ENCODE data around the gene ART1.

Gene ART1

GRCh38 chr11:3700410-3700809, 55.5 kb downstream of the ART1 start:
- TF ChIP-seq, protein P1, sequence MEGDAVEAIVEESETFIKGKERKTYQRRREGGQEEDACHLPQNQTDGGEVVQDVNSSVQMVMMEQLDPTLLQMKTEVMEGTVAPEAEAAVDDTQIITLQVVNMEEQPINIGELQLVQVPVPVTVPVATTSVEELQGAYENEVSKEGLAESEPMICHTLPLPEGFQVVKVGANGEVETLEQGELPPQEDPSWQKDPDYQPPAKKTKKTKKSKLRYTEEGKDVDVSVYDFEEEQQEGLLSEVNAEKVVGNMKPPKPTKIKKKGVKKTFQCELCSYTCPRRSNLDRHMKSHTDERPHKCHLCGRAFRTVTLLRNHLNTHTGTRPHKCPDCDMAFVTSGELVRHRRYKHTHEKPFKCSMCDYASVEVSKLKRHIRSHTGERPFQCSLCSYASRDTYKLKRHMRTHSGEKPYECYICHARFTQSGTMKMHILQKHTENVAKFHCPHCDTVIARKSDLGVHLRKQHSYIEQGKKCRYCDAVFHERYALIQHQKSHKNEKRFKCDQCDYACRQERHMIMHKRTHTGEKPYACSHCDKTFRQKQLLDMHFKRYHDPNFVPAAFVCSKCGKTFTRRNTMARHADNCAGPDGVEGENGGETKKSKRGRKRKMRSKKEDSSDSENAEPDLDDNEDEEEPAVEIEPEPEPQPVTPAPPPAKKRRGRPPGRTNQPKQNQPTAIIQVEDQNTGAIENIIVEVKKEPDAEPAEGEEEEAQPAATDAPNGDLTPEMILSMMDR (IDR thresholded peaks at IDR 0.05; ENCODE audit: insufficient read depth, low read depth, low read length, missing control alignments): no peak
- no peak for DNase-seq (ENCODE audit: low read depth)
- H3K4me3 ChIP-seq (ENCODE audit: low read depth, low read length): no peak overlapping the region

DNA sequence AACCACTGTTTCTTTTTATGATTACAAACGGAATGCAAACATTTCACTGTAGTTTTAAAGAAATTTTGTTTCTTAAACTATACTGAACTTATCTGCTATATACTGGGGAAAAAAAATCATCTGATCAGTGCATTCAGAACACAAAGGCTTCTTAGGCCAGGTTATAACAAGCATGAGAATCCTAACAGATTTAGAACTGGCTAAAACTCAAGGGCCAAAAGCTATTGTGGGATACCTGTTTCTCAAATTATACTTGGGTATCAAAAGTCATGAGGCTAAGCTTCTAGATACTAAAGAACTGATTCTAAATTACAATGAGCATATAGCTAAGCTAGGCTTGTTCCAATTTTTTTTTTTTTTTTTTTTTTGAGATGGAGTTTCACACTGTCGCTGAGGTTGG, 56.0 kb downstream of the ART1 start:
- DNase-seq (ENCODE audit: low read depth): no peak
- no peak overlapping the region for H3K4me3 ChIP-seq (ENCODE audit: low read depth, low read length)
- TF ChIP-seq, protein P1 (IDR thresholded peaks at IDR 0.05; ENCODE audit: insufficient read depth, low read depth, low read length, missing control alignments): no peak

GRCh38 chr11:3703383-3703782, 58.5 kb downstream of the ART1 start:
- TF ChIP-seq, protein P1 (IDR thresholded peaks at IDR 0.05; ENCODE audit: insufficient read depth, low read depth, low read length, missing control alignments): no peak
- DNase-seq (ENCODE audit: low read depth): no peak
- H3K4me3 ChIP-seq (ENCODE audit: low read depth, low read length): no peak overlapping the region

- DNase-seq (ENCODE audit: low read depth): no peak
- H3K4me3 ChIP-seq (ENCODE audit: low read depth, low read length): no peak overlapping the region
- TF ChIP-seq, protein P1 (IDR thresholded peaks at IDR 0.05; ENCODE audit: insufficient read depth, low read depth, low read length, missing control alignments): no peak
Observed at GRCh38 chr11:3707176-3707575, 62.2 kb downstream of the ART1 start.

GRCh38 chr11:3709977-3710376, 65.0 kb downstream of the ART1 start:
- no peak for DNase-seq (ENCODE audit: low read depth)
- TF ChIP-seq, protein P1 (IDR thresholded peaks at IDR 0.05; ENCODE audit: insufficient read depth, low read depth, low read length, missing control alignments): no peak
- H3K4me3 ChIP-seq (ENCODE audit: low read depth, low read length): no peak overlapping the region

- DNase-seq (ENCODE audit: low read depth): no peak
- TF ChIP-seq, protein P1 (IDR thresholded peaks at IDR 0.05; ENCODE audit: insufficient read depth, low read depth, low read length, missing control alignments): no peak
- no peak overlapping the region for H3K4me3 ChIP-seq (ENCODE audit: low read depth, low read length)
Observed at GRCh38 chr11:3710485-3711259, 65.7 kb downstream of the ART1 start.

GRCh38 chr11:3712274-3712673, 67.3 kb downstream of the ART1 start:
- TF ChIP-seq, protein P1 (IDR thresholded peaks at IDR 0.05; ENCODE audit: insufficient read depth, low read depth, low read length, missing control alignments): no peak
- no peak for DNase-seq (ENCODE audit: low read depth)
- H3K4me3 ChIP-seq (ENCODE audit: low read depth, low read length): no peak overlapping the region

All from GM12865 (cell line).